Measurements from ENCODE around the gene SV2B. TPM values are rescaled to one million over a fixed set of nuclear protein-coding genes. Genes with fewer than 3 reads are reported as not detected.

Gene SV2B
- total RNA-seq, 5 donors from 2014 or later (not counting 1 experiment from before 2014, with no cell fraction given) = 0.03 to 0.13 (median 0.09) TPM; not detected in 2

DNA sequence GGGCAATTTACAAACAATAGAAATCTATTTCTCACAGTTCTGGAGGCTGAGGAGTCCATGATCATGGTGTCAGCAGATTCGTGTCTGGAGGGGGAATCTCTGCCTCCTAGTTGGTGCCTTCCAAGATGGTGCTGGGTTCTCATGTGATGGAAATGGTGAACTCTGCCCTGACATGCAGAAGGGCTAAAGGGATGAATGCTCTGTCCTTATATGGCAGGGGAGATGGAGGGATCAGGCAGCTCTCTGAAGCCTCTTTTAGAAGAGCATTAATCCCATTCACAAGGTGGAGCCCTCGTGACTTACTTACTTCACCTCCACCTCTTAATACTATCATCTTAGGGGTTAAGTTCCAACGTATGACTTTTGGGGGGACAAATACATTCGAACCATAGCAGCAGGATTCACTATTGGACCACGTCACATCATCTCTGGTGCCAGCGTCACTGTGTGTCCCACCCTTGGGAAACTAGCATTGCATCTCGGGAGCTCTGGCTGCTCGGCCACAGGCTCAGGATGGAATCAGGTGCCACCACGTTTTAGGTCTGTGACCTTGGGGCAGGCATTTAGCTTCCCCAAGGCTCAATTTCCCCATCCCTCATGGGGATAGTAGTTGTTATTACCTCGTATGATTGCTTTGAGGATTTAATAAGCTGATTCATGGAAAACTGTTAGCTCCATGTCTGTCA is 53.0 kb downstream of the SV2B start:
- H3K27me3 Mint-ChIP-seq = peaks cover 48 to 73% of the 10 kb centered on the region in 2 donors
- no peaks in the 10 kb centered on the region for H3K9me3 Mint-ChIP-seq
- H3K36me3 Mint-ChIP-seq = no peaks in the 10 kb centered on the region
- Histone ChIP-seq H3K4me1 (ENCODE audit: control insufficient read depth in 1 of 2, extremely low read depth in 1 of 2, insufficient read depth in 2 of 2, low read length in 2 of 2) (no peaks in the 10 kb centered on the region), H3K27me3 (replicated peaks in 1 of 2; ENCODE audit: control insufficient read depth in 2 of 2, extremely low read depth in 1 of 2, insufficient read depth in 2 of 2, low read length in 1 of 2) (peaks cover 0 to 24% of the 10 kb centered on the region in 2 experiments), H3K4me3 (ENCODE audit: control insufficient read depth in 1 of 2, extremely low read depth in 1 of 2, low read length in 1 of 2) (no peak overlapping the region), H3K27ac (ENCODE audit: low read length) (no peak overlapping the region), H3K9me3 (no peaks in the 10 kb centered on the region), H3K36me3 (ENCODE audit: control insufficient read depth in 2 of 2, extremely low read depth in 1 of 2, insufficient read depth in 1 of 2, low read length in 1 of 2) (no peaks in the 10 kb centered on the region)
- ATAC-seq (replicated peaks in 1 of 4) (no peak), DNase-seq (no peak)
- H3K27ac Mint-ChIP-seq = no peak overlapping the region
- ChIA-PET POLR2A (no interaction called here), CTCF (no interaction called here)
- 80% methylated on average over 6 of the region's 10 CpGs for WGBS (ENCODE audit: insufficient coverage)
- H3K4me1 Mint-ChIP-seq = no peaks in the 10 kb centered on the region
- H3K4me3 Mint-ChIP-seq = no peak overlapping the region

- POLR2A ChIA-PET = no interaction called here
- 85% methylated on average over 1 of the region's 1 CpG for WGBS (ENCODE audit: insufficient coverage)
- H3K27me3 Mint-ChIP-seq = peaks cover 49 to 76% of the 10 kb centered on the region in 2 donors
- DNase-seq (no peak), ATAC-seq (replicated peaks in 1 of 4) (no peak)
- Histone ChIP-seq H3K27me3 (replicated peaks in 1 of 2; ENCODE audit: control insufficient read depth in 2 of 2, extremely low read depth in 1 of 2, insufficient read depth in 2 of 2, low read length in 1 of 2) (peaks cover 0 to 21% of the 10 kb centered on the region in 2 experiments), H3K27ac (ENCODE audit: low read length) (no peak overlapping the region), H3K9me3 (no peaks in the 10 kb centered on the region), H3K4me1 (ENCODE audit: control insufficient read depth in 1 of 2, extremely low read depth in 1 of 2, insufficient read depth in 2 of 2, low read length in 2 of 2) (no peaks in the 10 kb centered on the region), H3K4me3 (ENCODE audit: control insufficient read depth in 1 of 2, extremely low read depth in 1 of 2, low read length in 1 of 2) (no peak overlapping the region), H3K36me3 (ENCODE audit: control insufficient read depth in 2 of 2, extremely low read depth in 1 of 2, insufficient read depth in 1 of 2, low read length in 1 of 2) (no peaks in the 10 kb centered on the region)
- H3K36me3 Mint-ChIP-seq = no peaks in the 10 kb centered on the region
- H3K4me3 Mint-ChIP-seq = no peak overlapping the region
- H3K27ac Mint-ChIP-seq = no peak overlapping the region
- H3K4me1 Mint-ChIP-seq = no peaks in the 10 kb centered on the region
- CTCF ChIA-PET = no interaction called here
- H3K9me3 Mint-ChIP-seq = no peaks in the 10 kb centered on the region
These were observed 53.9 kb downstream of the SV2B start for GRCh38 chr15:91153954-91154353.

DNA sequence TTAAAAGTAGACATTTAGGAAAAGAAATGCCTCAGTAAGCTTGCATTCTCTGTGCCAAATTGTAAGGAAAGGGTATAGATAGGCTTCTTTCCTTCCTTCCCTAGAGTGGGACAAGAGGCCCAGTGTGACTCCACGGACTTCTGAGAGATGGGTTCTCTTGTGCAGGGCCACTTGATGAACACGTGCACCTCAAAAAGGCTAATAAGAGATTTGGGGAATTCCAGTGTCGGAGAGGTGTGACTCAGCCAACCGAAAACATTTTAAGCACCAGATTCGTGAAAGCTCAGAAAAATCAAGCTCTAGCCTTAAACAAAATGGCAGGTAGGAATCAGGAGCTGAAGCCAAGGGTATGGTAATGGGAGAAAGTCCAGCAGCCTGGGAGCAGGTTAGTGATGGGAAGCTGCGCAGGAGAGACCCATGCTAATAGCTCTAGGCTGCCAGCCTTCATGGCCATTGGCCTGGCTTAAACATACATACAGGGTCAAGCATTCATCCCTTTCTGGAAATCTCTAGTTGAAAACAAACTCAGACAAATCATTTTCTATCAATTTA is 56.2 kb downstream of the SV2B start:
- Mint-ChIP-seq H3K4me1 (no peaks in the 10 kb centered on the region), H3K27me3 (peaks cover 41 to 63% of the 10 kb centered on the region in 2 donors), H3K27ac (no peak overlapping the region), H3K4me3 (no peak overlapping the region), H3K9me3 (no peaks in the 10 kb centered on the region), H3K36me3 (no peaks in the 10 kb centered on the region)
- Histone ChIP-seq H3K27ac (ENCODE audit: low read length) (no peak overlapping the region), H3K9me3 (no peaks in the 10 kb centered on the region), H3K36me3 (ENCODE audit: control insufficient read depth in 2 of 2, extremely low read depth in 1 of 2, insufficient read depth in 1 of 2, low read length in 1 of 2) (no peaks in the 10 kb centered on the region), H3K27me3 (replicated peaks in 1 of 2; ENCODE audit: control insufficient read depth in 2 of 2, extremely low read depth in 1 of 2, insufficient read depth in 2 of 2, low read length in 1 of 2) (peaks cover 0 to 17% of the 10 kb centered on the region in 2 experiments), H3K4me1 (ENCODE audit: control insufficient read depth in 1 of 2, extremely low read depth in 1 of 2, insufficient read depth in 2 of 2, low read length in 2 of 2) (no peaks in the 10 kb centered on the region), H3K4me3 (ENCODE audit: control insufficient read depth in 1 of 2, extremely low read depth in 1 of 2, low read length in 1 of 2) (no peak overlapping the region)
- CTCF ChIA-PET = no interaction called here
- DNase-seq (no peak), ATAC-seq (replicated peaks in 1 of 4) (no peak)
- POLR2A ChIA-PET = interaction anchor here in 1 of 2 donors (0.5 kb wide), 1 partner anchor 180 kb away, joined by 3 read pairs; no protein-coding TSS in a partner anchor
- WGBS (ENCODE audit: insufficient coverage) = 85% methylated on average over 4 of the region's 6 CpGs

GRCh38 chr15:91158415-91159394 is 58.6 kb downstream of the SV2B start:
- 76% methylated on average over 2 of the region's 7 CpGs for WGBS (ENCODE audit: insufficient coverage)

GRCh38 chr15:91165850-91166249 is 65.8 kb downstream of the SV2B start:
- Histone ChIP-seq H3K4me3 (ENCODE audit: control insufficient read depth in 1 of 2, extremely low read depth in 1 of 2, low read length in 1 of 2) (no peak overlapping the region), H3K27ac (ENCODE audit: low read length) (no peak overlapping the region), H3K4me1 (ENCODE audit: control insufficient read depth in 1 of 2, extremely low read depth in 1 of 2, insufficient read depth in 2 of 2, low read length in 2 of 2) (no peaks in the 10 kb centered on the region), H3K9me3 (no peaks in the 10 kb centered on the region), H3K36me3 (ENCODE audit: control insufficient read depth in 2 of 2, extremely low read depth in 1 of 2, insufficient read depth in 1 of 2, low read length in 1 of 2) (no peaks in the 10 kb centered on the region), H3K27me3 (replicated peaks in 1 of 2; ENCODE audit: control insufficient read depth in 2 of 2, extremely low read depth in 1 of 2, insufficient read depth in 2 of 2, low read length in 1 of 2) (no peaks in the 10 kb centered on the region)
- peaks cover 3% of the 10 kb centered on the region for H3K36me3 Mint-ChIP-seq
- H3K27me3 Mint-ChIP-seq = peaks cover 11 to 22% of the 10 kb centered on the region in 2 donors
- no CpG with 5 or more reads among the region's 1 CpG for WGBS (ENCODE audit: insufficient coverage)
- ATAC-seq (replicated peaks in 1 of 4) (no peak), DNase-seq (no peak)
- ChIA-PET CTCF (no interaction called here), POLR2A (no interaction called here)
- H3K4me1 Mint-ChIP-seq = no peaks in the 10 kb centered on the region
- H3K4me3 Mint-ChIP-seq = no peak overlapping the region
- no peak overlapping the region for H3K27ac Mint-ChIP-seq
- peaks cover 4 to 29% (median 20%) of the 10 kb centered on the region in 3 donors for H3K9me3 Mint-ChIP-seq

More at GRCh38 chr15:91158415-91159394, 58.6 kb downstream of the SV2B start:
- Histone ChIP-seq H3K27me3 (replicated peaks in 1 of 2; ENCODE audit: control insufficient read depth in 2 of 2, extremely low read depth in 1 of 2, insufficient read depth in 2 of 2, low read length in 1 of 2) (peaks cover 0 to 11% of the 10 kb centered on the region in 2 experiments), H3K27ac (ENCODE audit: low read length) (no peak overlapping the region), H3K9me3 (no peaks in the 10 kb centered on the region), H3K36me3 (ENCODE audit: control insufficient read depth in 2 of 2, extremely low read depth in 1 of 2, insufficient read depth in 1 of 2, low read length in 1 of 2) (no peaks in the 10 kb centered on the region), H3K4me1 (ENCODE audit: control insufficient read depth in 1 of 2, extremely low read depth in 1 of 2, insufficient read depth in 2 of 2, low read length in 2 of 2) (no peaks in the 10 kb centered on the region), H3K4me3 (ENCODE audit: control insufficient read depth in 1 of 2, extremely low read depth in 1 of 2, low read length in 1 of 2) (no peak overlapping the region)
- Mint-ChIP-seq H3K4me3 (no peak overlapping the region), H3K4me1 (no peaks in the 10 kb centered on the region), H3K36me3 (no peaks in the 10 kb centered on the region), H3K27me3 (peaks cover 40 to 52% of the 10 kb centered on the region in 2 donors), H3K27ac (no peak overlapping the region), H3K9me3 (peaks cover 0 to 4% (median 0%) of the 10 kb centered on the region in 3 donors)
- ChIA-PET POLR2A (no interaction called here), CTCF (no interaction called here)
- DNase-seq = no peak
- no peak for ATAC-seq (replicated peaks in 1 of 4)

DNA sequence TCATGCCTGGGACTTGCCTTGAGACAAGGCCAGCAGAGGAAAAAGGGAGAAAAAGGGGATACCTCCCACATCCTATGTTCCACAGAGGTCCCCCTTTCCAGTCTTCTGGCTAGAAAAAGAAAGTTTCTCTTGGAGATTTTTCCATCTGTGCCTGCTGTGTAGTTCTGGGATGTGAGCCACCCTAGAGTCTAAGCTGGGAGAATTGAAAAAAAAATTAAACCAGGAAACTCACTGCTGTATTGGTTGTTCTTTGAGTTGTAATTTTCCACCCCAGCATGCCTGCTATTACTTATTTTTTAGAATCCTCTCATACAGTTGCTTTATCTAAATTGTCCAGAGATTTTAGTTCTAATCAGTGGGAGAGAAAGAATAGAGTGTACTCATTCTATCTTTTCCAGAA is 68.4 kb downstream of the SV2B start:
- Mint-ChIP-seq H3K9me3 (peaks cover 4 to 25% (median 20%) of the 10 kb centered on the region in 3 donors), H3K4me3 (no peak overlapping the region), H3K4me1 (no peaks in the 10 kb centered on the region), H3K27me3 (peaks cover 26 to 32% of the 10 kb centered on the region in 2 donors), H3K36me3 (peaks cover 3% of the 10 kb centered on the region), H3K27ac (no peak overlapping the region)
- ATAC-seq (replicated peaks in 1 of 4) (no peak), DNase-seq (no peak)
- ChIA-PET POLR2A (no interaction called here), CTCF (no interaction called here)
- H3K9me3 ChIP-seq = no peaks in the 10 kb centered on the region
- H3K27ac ChIP-seq (ENCODE audit: low read length) = no peak overlapping the region
- no peaks in the 10 kb centered on the region for H3K36me3 ChIP-seq (ENCODE audit: control insufficient read depth in 2 of 2, extremely low read depth in 1 of 2, insufficient read depth in 1 of 2, low read length in 1 of 2)
- H3K4me1 ChIP-seq (ENCODE audit: control insufficient read depth in 1 of 2, extremely low read depth in 1 of 2, insufficient read depth in 2 of 2, low read length in 2 of 2) = no peaks in the 10 kb centered on the region
- H3K4me3 ChIP-seq (ENCODE audit: control insufficient read depth in 1 of 2, extremely low read depth in 1 of 2, low read length in 1 of 2) = no peak overlapping the region
- peaks cover 0 to 11% of the 10 kb centered on the region in 2 experiments for H3K27me3 ChIP-seq (replicated peaks in 1 of 2; ENCODE audit: control insufficient read depth in 2 of 2, extremely low read depth in 1 of 2, insufficient read depth in 2 of 2, low read length in 1 of 2)
